NOMO-1 treated with dmso at 0.1 percent for 144 hours (cell line): ENCODE results near the gene DACT2.
"Not testable (repeated sequence)": the region's sequence is repeated elsewhere in the genome, so short reads cannot be mapped to it uniquely, and the experiment has no call there.

Source experiments
- DNase-seq: peaks from one replicate; lab custom pipeline; 2025; ENCODE audit not compliant: unreplicated experiment; lab: John Stamatoyannopoulos, UW

Gene DACT2

GRCh38 chr6:168304752-168305015 lies 14.9 kb downstream of the DACT2 start:
- DNase-seq: no peak

GRCh38 chr6:168303982-168304751 lies 15.4 kb downstream of the DACT2 start:
- DNase-seq: no peak

- DNase-seq: no peak
These were observed 17.0 kb downstream of the DACT2 start for GRCh38 chr6:168302534-168302933.

- no peak for DNase-seq
These were observed 17.8 kb downstream of the DACT2 start for GRCh38 chr6:168301648-168302398.

GRCh38 chr6:168300975-168301647 lies 18.5 kb downstream of the DACT2 start:
- DNase-seq: no peak

GRCh38 chr6:168299541-168300511 lies 19.8 kb downstream of the DACT2 start:
- no peak for DNase-seq

GRCh38 chr6:168297643-168298042 lies 21.9 kb downstream of the DACT2 start:
- no peak for DNase-seq

GRCh38 chr6:168294901-168295300 lies 24.7 kb downstream of the DACT2 start:
- DNase-seq: no peak

GRCh38 chr6:168293636-168294530 lies 25.7 kb downstream of the DACT2 start:
- no peak for DNase-seq

GRCh38 chr6:168292826-168293225 lies 26.8 kb downstream of the DACT2 start:
- no peak for DNase-seq

- DNase-seq: no peak
These were observed 28.1 kb downstream of the DACT2 start for GRCh38 chr6:168291450-168291849.

- DNase-seq: no peak
These were observed 29.5 kb downstream of the DACT2 start for GRCh38 chr6:168290095-168290494.

GRCh38 chr6:168289571-168289962 lies 30.0 kb downstream of the DACT2 start:
- DNase-seq: no peak

GRCh38 chr6:168288781-168289570 lies 30.6 kb downstream of the DACT2 start:
- DNase-seq: no peak

- not testable (repeated sequence) for DNase-seq
These were observed 32.1 kb downstream of the DACT2 start for GRCh38 chr6:168287460-168287859.

- DNase-seq: not testable (repeated sequence)
These were observed 32.7 kb downstream of the DACT2 start for GRCh38 chr6:168286771-168287446.

- DNase-seq: no peak
These were observed 33.5 kb downstream of the DACT2 start for GRCh38 chr6:168286116-168286515.

- DNase-seq: no peak
These were observed 34.1 kb downstream of the DACT2 start for GRCh38 chr6:168285456-168285855.

GRCh38 chr6:168284187-168284586 lies 35.4 kb downstream of the DACT2 start:
- no peak for DNase-seq
